T-helper 1 cell treated with Interleukin-12 subunit alpha and Interleukin-12 subunit beta and Interleukin-4 antibody, amounts not matched to agents 30 ng/mL and 1 ng/mL, for 36 hours (primary cell): ENCODE results near the gene ASAP2. TPM values are rescaled to one million over a fixed set of nuclear protein-coding genes. Genes with fewer than 3 reads are reported as not detected.

ENCODE experiments used
- intact Hi-C: fragments of 100-400 bp; cut with micrococcal nuclease; formaldehyde crosslinking; loops from one replicate; pipeline ENCODE4 v1.15.1; 2024
- total RNA-seq: library from RNA; stranded (reverse); gene quantifications from 2 replicates; pipeline ENCODE4 v1.2.3, GENCODE V29; 2022

The ASAP2 gene
- 0.20 TPM in 2 replicates for total RNA-seq

GRCh38 chr2:9205963-9206948 lies at the start of gene ASAP2:
ASAP2 (plus strand) TSS chr2:9206812; CDS start chr2:9207105, 293 bp downstream.
- intact Hi-C loops: loop anchor here (1.0 to 2.0 kb wide), 2 partner anchors 217 to 449 kb away; partner anchors contain the start of genes CPSF3 and ITGB1BP1

- intact Hi-C loops: no loop called here
Measured at GRCh38 chr2:9158786-9159779, 47.5 kb upstream of the ASAP2 start.

- intact Hi-C loops: no loop called here
Measured at GRCh38 chr2:9160732-9161131, 45.9 kb upstream of the ASAP2 start.

- intact Hi-C loops: no loop called here
Measured at GRCh38 chr2:9162841-9163240, 43.8 kb upstream of the ASAP2 start.

- intact Hi-C loops: no loop called here
Measured at GRCh38 chr2:9163306-9164111, 43.1 kb upstream of the ASAP2 start.

- intact Hi-C loops: no loop called here
Measured at GRCh38 chr2:9164112-9164608, 42.5 kb upstream of the ASAP2 start.

- intact Hi-C loops: no loop called here
Measured at GRCh38 chr2:9165625-9166024, 41.0 kb upstream of the ASAP2 start.

- intact Hi-C loops: no loop called here
Measured at GRCh38 chr2:9166579-9167377, 39.8 kb upstream of the ASAP2 start.

GRCh38 chr2:9167718-9168657 lies 38.6 kb upstream of the ASAP2 start:
- intact Hi-C loops: no loop called here

- intact Hi-C loops: no loop called here
Measured at GRCh38 chr2:9168821-9169221, 37.8 kb upstream of the ASAP2 start.

GRCh38 chr2:9169349-9170107 lies 37.1 kb upstream of the ASAP2 start:
- intact Hi-C loops: no loop called here

- intact Hi-C loops: no loop called here
Measured at GRCh38 chr2:9170458-9171130, 36.0 kb upstream of the ASAP2 start.

- intact Hi-C loops: no loop called here
Measured at GRCh38 chr2:9174771-9175437, 31.7 kb upstream of the ASAP2 start.

GRCh38 chr2:9178110-9178903 lies 28.3 kb upstream of the ASAP2 start:
- intact Hi-C loops: no loop called here

GRCh38 chr2:9178904-9179571 lies 27.6 kb upstream of the ASAP2 start:
- intact Hi-C loops: no loop called here
